ENCODE results near the gene LRMDA. TPM values are rescaled to one million over a fixed set of nuclear protein-coding genes. Genes with fewer than 3 reads are reported as not detected.

Gene LRMDA
- total and polyA plus RNA-seq, 2 of the 4 experiments (the other 2 are of a cell fraction), result 0.07 TPM; not detected in 1

GRCh38 chr10:75950997-75951589, 519.7 kb downstream of the LRMDA start:
- Histone ChIP-seq H3K79me1 (ENCODE audit: low read depth in 1 of 2, low read length in 2 of 2) (no peaks in the 10 kb centered on the region), H2BK5ac (ENCODE audit: low read depth, low read length, poor library complexity, severe bottlenecking) (no peak overlapping the region), H2BK20ac (ENCODE audit: low read depth, low read length) (no peak overlapping the region), H3K27me3 (ENCODE audit: control insufficient read depth, insufficient read depth, low read length) (peaks cover 7% of the 10 kb centered on the region; the same call in 1 of the 2 replicates), H3K23ac (ENCODE audit: low read depth, low read length) (no peak overlapping the region), H3K27ac (ENCODE audit: insufficient read depth, low read length) (no peak overlapping the region), H3K4me1 (ENCODE audit: control insufficient read depth, insufficient read depth, low read length) (no peaks in the 10 kb centered on the region), H3K4ac (ENCODE audit: low read depth, low read length) (no peak overlapping the region), H4K8ac (ENCODE audit: low read depth in 2 of 2, low read length in 2 of 2) (no peak overlapping the region), H3K4me2 (ENCODE audit: low read depth, low read length) (no peak overlapping the region), H3K14ac (replicated peaks; ENCODE audit: low read depth, low read length) (no peak overlapping the region), H3K9me1 (ENCODE audit: insufficient read depth, low read length) (no peaks in the 10 kb centered on the region), H3K56ac (ENCODE audit: extremely low read depth, insufficient read depth, low read length) (no peak overlapping the region), H3K9ac (ENCODE audit: low read depth, low read length) (no peak overlapping the region), H2BK120ac (ENCODE audit: low read depth, low read length) (no peak overlapping the region), H3K18ac (ENCODE audit: low read depth, low read length) (no peak overlapping the region), H2BK15ac (ENCODE audit: low read depth, low read length) (no peak overlapping the region), H3K4me3 (ENCODE audit: insufficient read depth, low read depth, low read length) (no peak overlapping the region), H4K91ac (ENCODE audit: insufficient read depth, low read depth, low read length) (no peak overlapping the region), H4K5ac (ENCODE audit: low read depth, low read length) (no peak overlapping the region), H2AK9ac (replicated peaks; ENCODE audit: low read depth, low read length, poor library complexity) (no peak overlapping the region), H2AFZ (replicated peaks; ENCODE audit: low read length, poor library complexity) (no peak overlapping the region), H3K9me3 (ENCODE audit: control insufficient read depth, insufficient read depth, low read length) (no peaks in the 10 kb centered on the region), H4K20me1 (ENCODE audit: insufficient read depth, low read length) (no peaks in the 10 kb centered on the region), H3K36me3 (ENCODE audit: control insufficient read depth, insufficient read depth, low read length) (no peaks in the 10 kb centered on the region), H2AK5ac (ENCODE audit: low read depth, low read length) (no peak overlapping the region)
- WGBS, 2 experiments (ENCODE audit: extremely low coverage in 2 of 2, insufficient read length in 1 of 2), result 51% methylated on average over 2 of the region's 7 CpGs; no CpG with 5 or more reads in 1 of the 2 experiments
- TF ChIP-seq CEBPB (IDR thresholded peaks at IDR 0.05; ENCODE audit: low read depth, low read length), result no peak
- TF ChIP-seq CHD1 (IDR thresholded peaks at IDR 0.05; ENCODE audit: low read depth, low read length), result no peak
- no peak for TF ChIP-seq MXI1 (IDR thresholded peaks at IDR 0.05; ENCODE audit: borderline replicate concordance, low read depth, low read length)
- TF ChIP-seq MAFK (IDR thresholded peaks at IDR 0.05; ENCODE audit: low read depth, low read length), result no peak
- TF ChIP-seq, protein P1, sequence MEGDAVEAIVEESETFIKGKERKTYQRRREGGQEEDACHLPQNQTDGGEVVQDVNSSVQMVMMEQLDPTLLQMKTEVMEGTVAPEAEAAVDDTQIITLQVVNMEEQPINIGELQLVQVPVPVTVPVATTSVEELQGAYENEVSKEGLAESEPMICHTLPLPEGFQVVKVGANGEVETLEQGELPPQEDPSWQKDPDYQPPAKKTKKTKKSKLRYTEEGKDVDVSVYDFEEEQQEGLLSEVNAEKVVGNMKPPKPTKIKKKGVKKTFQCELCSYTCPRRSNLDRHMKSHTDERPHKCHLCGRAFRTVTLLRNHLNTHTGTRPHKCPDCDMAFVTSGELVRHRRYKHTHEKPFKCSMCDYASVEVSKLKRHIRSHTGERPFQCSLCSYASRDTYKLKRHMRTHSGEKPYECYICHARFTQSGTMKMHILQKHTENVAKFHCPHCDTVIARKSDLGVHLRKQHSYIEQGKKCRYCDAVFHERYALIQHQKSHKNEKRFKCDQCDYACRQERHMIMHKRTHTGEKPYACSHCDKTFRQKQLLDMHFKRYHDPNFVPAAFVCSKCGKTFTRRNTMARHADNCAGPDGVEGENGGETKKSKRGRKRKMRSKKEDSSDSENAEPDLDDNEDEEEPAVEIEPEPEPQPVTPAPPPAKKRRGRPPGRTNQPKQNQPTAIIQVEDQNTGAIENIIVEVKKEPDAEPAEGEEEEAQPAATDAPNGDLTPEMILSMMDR (conservative IDR thresholded peaks at IDR 0.05; ENCODE audit: low read depth, low read length), result no peak
- TF ChIP-seq, protein P2, sequence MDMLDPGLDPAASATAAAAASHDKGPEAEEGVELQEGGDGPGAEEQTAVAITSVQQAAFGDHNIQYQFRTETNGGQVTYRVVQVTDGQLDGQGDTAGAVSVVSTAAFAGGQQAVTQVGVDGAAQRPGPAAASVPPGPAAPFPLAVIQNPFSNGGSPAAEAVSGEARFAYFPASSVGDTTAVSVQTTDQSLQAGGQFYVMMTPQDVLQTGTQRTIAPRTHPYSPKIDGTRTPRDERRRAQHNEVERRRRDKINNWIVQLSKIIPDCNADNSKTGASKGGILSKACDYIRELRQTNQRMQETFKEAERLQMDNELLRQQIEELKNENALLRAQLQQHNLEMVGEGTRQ (IDR thresholded peaks at IDR 0.05; ENCODE audit: low read depth, low read length), result no peak
- no peak for TF ChIP-seq FOS (IDR thresholded peaks at IDR 0.05; ENCODE audit: low read depth, low read length)
- in situ Hi-C loops (cut with MboI; ENCODE audit: low sequenced_read_pairs), result no loop called here
- dilution Hi-C loops (cut with HindIII; ENCODE audit: low sequenced_read_pairs, unreplicated experiment), result no loop called here
- BruUV-seq (replicated peaks), result no TSS peak
- CTCF ChIA-PET, result no interaction called here
- POLR2A ChIA-PET (ENCODE audit: unreplicated experiment), result no interaction called here
- DNase-seq (no peak), ATAC-seq (ENCODE audit: low read depth) (no peak)
- intact Hi-C loops (cut with micrococcal nuclease), result no loop called here

Data from IMR-90 (cell line).